Right kidney (tissue), 1 donor: ENCODE results near the gene U2SURP.
A peak's percentile ranks its signal among the peaks of the same experiment; 100 is the strongest.
"Not testable (repeated sequence)": the region's sequence is repeated elsewhere in the genome, so short reads cannot be mapped to it uniquely, and the experiment has no call there.

Experiments
- DNase-seq: peaks from one replicate; pipeline ENCODE4 v3.0.0-alpha.2; 2016

The U2SURP gene

DNA sequence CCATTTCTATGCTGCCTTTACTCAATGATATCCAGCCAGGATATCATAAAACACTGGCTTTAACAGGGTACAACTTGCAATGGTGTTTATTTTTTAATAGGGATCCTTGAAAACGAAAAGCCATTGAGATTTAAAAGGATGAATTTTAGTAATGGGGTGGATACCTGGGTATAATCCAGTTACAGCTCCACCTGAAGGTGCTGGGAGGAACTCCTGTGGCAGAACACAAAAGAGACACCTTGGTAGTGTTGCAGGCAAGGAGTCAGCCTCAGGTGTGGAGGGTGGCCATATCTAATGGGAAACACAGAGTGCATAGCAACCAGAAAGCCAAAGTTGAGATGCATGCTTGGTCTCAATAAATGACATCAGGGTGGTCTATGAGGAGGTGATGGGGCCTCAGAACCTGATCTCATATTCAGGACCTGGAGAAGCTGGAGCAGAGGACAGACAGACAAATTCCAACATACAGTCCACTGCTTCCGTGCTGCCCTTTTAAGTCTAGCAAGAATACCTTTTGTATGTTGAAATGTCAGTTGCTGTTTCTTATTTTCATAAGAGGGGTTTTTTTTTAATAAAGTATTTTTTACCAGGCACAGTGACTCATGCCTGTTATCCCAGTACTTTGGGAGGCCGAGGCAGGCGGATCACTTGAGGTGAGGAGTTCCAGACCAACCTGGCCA lies 25.9 kb upstream of the U2SURP start:
- no peak for DNase-seq

DNA sequence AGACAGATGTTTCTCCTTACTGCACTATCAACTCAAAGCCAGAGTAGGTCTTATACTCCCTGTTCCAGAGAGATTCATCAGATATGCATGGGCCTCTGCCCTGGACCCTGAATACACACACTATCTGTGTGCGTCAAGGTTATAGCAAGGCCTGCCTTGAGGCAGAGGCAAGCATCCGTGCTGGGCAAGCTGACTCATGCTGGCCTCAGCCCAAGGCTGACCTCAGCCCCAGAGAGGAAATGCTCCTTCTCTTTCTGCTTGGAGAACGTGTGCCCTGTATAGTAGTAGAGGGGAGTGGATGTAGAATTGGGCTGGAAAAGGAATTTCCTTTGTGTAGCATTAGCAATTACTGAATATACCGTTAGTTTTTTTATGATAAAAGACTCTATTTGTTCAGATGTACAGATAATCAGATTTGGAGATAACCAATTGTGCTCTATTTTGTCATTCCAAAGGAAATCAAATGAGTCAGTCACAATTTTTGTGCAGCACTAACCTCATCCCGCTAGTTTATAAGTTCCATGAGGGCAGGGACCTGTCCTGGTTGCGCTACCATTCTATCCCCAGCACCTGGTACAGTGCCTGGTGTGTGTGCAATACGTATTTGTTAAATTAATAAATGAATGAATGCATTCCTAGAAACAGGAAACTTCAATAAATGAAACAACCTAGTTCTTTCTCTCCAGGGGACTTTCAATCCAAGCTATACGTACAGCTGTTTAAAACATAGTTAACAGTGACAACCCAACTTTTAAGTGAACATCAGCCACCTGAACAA lies 24.6 kb upstream of the U2SURP start:
- DNase-seq = no peak

DNA sequence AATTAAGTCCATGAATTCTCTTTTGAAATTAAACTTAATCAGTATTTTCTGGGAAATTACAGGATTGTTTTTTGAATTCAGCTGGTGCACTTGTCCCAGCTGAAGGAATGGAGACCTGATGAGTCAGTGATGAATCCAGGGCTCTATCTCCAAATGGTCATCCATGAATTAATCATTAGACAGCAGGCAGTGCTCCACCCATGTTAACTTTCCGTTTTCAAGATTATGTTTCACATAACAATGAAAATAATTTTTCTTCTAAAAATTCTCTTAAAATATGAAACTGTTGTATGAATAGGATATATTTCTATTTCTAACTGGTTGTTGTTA lies 24.0 kb upstream of the U2SURP start:
- no peak for DNase-seq

DNA sequence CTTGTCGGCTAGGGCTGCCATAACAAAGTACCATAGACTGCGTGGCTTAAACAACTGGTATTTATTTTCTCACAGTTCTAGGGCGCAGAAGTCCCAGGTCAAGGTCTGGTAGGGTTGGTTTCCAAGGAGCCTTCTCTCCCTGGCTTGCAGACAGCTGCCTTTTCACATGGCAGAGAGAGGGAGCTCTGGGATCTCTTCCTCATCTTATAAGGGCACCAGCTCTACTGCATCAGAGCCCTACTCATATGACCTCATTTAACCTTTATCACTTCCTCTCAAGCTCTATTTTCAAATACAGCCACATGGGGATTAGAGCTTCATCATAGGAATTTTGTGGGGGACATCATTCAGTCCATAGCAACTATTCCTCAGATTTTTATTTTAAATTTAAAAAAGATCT lies 20.3 kb upstream of the U2SURP start:
- no peak for DNase-seq

DNA sequence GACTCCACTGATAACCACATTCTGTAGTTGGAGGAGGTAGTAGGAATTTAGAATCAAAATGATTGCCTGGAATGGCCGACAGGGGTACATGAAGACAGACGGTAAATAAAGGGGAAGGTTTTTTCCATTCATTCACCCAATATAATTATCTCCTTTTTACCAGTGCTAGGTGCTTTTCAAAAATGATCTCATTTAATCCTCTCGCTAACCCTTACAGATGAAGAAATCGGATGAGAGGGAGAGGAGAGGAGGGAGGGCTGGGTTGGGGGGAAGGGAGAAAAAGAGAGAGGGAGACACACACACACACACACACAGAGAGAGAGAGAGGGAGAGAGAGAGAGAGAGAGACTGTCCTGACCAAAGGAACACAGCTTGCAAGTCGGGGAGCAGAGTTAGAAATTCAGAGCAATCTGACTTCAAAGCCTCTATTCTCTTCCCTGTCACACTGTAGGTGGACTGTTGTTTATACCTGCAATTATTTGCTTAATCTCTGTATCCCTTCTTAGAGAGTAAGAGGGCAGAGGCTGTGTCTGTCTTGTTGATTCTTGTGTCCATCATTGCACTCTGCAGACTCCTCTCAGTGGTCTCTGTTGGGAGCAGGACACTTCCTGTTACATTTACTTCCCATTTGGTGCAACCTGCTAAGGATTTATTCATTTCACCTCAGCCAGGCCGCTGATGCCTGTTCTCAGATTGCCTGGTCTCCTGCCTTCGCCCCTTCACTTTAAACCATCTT lies 19.2 kb upstream of the U2SURP start:
- DNase-seq = no peak

DNA sequence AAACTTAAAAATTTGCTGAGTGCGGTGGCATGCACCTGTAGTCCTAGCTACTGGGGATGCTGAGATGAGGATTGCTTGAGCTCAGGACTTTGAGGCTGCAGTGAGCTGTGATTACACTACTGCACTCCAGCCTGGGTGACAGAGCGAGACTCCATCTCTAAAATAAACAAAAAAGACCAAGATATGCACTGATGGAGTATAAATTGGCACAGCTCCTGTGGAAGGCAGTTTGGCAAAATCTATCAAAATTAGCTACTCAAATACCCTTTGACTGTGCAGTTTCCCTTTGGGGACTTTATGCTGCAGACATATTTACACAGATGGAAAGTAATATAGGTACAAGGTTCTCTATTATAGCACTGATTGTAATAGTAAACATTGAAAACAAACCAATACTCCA lies 18.1 kb upstream of the U2SURP start:
- DNase-seq = no peak

DNA sequence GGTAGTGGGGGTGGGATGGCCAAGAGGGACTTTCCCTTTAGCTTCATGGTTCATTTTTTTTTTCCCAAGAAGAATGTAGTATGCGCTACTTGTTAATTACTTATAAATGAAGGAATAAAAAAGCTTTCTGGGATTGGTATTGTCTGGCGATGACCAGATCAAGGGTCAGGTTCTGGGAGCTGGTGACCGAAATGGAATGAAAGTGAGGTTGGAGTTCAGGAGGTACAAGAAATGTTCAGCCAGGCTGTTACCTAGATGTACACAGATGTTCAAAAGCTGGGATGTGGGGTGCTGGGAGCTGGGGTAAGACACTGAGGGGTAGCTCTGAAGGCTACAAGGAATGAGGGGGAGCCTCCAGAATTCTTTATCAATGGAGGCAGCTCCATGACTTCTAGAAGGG lies 17.1 kb upstream of the U2SURP start:
- no peak for DNase-seq

DNA sequence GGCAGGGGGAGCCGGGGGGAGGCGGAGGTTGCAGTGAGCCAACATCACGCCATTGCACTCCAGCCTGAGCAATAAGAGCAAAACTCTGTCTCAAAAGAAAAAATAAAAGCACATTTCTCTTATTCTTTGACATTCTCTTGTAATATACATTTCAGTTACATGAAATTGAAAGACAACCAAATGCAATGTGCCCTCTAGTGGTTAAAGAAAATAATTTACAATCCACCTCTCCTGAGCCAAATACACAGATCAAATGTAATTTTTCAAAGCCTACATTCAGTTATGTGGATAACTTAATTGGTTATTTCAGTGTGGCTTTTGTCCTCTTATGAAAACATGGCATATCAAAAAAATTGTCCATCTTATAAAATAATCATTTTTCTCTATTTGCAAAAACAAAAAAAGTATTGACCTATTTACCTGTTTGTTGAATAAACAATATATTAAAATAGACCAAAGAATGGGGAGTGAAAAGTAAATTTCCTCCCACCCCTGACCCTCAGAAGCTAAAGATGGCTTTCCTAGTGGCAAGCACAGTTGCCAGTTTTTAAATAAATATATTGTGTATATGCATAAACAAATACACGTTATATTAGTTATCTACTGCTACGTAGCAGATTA lies 14.2 kb upstream of the U2SURP start:
- peak; percentile 17 for DNase-seq

DNA sequence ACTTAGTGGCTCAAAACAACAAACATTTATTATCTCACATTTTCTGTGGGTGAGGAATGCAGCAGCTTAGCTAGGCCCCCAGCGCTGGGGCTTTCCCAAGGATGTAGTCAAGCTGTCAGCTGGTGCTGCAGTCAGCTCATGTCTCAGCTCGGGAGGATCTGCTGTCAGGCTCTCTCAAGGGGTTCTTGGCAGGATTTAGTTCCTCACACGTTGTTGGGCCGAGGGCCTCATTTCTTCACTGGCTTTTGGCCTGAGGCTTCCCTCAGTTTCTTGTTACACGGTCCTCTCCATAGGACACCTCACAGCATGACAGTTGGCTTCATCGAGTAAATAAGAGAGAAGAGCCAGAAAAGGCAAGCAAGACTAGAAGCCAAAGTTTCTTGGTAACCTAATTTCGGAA lies 13.7 kb upstream of the U2SURP start:
- no peak for DNase-seq

DNA sequence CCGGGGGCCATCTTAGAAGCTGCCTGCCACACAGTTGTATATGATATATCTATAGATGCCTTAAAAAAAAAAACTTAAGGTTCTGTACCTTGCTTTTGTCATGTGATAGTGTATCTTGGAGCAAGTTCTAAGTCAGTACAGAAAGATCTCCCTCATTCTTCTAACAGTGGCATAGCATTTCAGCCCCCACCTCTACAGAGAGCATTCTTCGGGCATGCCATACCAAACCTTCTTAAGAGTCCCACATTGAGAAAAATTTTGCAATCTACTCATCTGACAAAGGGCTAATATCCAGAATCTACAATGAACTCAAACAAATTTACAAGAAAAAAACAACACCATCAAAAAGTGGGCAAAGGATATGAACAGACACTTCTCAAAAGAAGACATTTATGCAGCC lies 13.1 kb upstream of the U2SURP start:
- DNase-seq = not testable (repeated sequence)

DNA sequence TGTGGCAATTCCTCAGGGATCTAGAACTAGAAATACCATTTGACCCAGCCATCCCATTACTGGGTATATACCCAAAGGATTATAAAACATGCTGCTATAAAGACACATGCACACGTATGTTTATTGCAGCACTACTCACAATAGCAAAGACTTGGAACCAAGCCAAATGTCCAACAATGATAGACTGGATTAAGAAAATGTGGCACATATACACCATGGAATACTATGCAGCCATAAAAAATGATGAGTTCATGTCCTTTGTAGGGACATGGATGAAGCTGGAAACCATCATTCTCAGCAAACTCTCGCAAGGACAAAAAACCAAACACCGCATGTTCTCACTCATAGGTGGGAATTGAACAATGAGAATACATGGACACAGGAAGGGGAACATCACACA lies 12.5 kb upstream of the U2SURP start:
- not testable (repeated sequence) for DNase-seq

DNA sequence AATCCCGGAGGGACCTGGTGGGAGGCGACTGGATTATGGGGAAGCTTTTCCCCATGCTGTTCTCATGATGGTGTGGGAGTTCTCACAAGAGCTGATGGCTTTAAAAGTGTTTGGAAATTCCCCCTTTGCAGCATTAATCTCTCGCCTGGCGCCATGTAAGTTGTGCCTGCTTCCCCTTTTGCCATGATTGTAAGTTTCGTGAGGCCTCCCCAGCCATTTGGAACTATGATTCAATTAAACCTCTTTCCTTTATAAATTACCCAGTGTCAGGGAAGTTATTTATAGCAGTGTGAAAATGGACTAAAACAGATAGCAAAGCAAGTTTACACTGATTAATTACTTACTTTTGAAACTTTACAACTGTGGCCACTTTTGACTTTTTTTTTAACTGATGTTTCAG lies 10.6 kb upstream of the U2SURP start:
- no peak for DNase-seq

DNA sequence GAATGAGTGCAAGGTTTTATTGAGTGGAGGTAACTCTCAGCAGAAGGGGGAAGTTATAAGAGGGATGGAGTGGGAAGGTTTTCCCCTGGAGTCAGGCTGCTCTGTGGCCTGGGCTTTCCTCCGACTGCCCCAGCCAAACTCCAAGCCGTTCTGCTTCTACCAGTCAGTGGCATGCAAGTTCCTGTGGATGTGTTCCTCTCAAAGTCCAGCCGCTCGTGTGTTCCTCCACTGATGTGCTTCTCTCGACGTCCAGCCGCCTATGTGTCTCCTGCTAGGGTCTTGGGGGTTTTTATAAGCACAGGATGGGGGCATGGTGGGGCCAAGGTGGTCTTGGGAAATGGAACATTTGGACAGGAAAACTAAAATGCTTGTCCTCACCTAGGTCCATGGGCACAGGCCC lies 9.0 kb upstream of the U2SURP start:
- no peak for DNase-seq

DNA sequence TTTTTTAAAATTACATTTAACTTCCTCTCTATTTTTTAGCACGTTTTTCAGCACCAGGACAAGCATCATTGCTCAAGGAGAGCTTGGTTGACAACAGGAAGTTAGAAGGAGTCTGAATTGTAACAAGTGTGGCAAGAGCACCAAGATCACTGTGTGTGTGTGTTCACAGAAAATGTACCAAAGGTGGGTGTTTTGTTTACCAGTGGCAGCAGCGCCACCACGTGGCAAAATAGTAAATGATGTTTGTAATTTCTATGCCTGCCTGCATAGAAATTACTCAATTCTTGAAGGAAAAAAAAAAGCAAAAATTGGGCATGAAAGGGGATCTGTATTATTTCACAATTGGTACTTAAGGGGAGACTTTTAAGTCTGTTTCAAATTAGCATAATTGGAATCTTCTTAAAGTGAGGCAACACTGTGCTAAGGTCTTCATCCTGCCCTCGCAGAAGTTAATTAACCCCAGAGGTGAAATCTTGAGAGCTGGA lies 7.4 kb upstream of the U2SURP start:
- DNase-seq = peak; percentile 28

DNA sequence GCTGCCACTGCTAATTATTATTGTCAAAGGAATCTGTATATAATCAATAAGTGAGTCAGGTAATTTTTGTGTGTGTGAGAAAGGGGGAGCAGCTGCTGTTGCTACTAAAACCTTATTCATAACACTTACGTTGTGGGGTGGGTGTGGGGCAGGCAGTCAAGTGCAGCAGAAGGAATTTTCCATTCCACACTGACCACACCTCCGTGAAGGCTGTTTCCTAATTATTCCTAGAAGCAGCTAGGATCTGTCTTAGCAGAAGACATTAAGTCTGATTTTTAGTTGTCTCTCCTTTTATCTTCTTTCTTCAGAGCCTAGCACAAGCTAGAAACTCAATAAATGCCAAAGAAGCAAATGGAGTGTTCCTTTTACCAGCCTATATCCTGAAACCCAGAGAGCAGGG lies 4.0 kb upstream of the U2SURP start:
- DNase-seq = no peak

DNA sequence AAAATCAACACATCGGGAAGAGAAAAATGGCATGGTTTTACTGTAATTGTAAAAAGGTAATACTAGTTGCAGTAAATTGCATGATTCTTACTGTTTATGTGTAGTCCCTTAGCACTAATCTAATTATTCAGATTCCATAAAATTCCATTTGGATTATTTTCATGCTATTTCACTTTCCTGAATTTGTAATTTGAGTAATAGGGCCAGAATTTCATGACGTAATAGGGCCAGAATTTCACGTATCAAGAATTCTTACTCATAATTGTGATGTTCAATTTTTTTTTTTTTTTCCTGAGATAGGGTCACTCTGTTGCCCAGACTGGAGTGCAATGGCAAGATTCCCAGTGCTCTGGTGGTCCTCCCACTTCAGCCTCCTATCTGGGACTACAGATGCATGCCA lies 2.9 kb upstream of the U2SURP start:
- DNase-seq = no peak

DNA sequence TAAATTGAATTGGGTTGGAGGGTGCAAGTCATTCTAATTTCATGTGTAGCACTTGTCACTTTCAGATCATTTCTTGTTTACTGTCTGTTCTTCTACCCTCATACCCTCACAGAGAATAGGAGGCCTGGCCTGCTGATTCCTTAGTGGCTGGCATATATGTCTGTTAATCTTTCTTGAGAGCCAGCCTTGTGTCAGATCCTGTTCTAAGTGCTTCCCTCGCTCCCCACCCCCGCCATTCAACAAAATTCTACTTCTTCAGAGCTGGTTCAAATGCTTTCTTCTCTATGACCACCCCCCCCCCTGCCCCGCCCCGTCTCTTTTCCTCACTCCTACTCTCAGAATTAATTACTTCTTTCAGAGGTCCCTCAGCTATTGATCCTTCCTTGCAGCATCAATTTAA lies 1.5 kb upstream of the U2SURP start:
- no peak for DNase-seq

DNA sequence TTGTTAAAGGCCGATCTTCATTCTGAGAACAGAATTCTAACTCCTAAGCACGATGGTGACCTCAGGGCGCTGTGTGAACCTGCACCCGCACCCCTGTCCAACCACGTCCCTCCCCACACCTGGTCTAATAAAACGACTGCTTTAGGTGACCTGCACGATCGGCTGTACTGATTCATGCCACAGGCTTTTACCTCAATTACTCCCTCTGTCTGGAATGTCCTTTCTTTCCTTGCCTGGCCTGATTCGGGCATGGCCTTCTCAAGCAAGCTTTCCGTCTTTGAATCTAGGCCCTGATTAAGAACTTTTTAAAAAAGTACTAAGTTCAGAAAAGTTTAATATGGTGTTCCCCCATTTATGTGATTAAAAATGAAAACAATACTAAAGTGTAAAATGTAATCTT lies 842 bp upstream of the U2SURP start:
- peak; percentile 58 for DNase-seq

DNA sequence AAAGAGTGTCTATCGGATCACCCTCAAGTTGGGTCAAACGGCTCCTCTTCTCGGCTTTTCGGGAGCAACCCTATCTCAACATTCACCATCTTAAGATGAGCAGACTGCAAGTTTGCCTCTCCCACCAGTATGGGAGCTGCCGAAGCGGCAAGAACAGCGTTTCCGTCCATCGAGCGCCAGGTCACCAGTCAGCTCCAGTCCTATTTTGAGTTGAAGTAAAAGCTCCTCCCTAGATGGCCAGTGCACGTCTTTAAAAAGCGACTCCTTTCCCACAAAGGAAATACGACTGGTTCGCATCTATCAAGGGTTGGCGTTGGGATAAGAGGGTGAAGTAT lies 369 bp upstream of the U2SURP start:
- peak; percentile 92 for DNase-seq

DNA sequence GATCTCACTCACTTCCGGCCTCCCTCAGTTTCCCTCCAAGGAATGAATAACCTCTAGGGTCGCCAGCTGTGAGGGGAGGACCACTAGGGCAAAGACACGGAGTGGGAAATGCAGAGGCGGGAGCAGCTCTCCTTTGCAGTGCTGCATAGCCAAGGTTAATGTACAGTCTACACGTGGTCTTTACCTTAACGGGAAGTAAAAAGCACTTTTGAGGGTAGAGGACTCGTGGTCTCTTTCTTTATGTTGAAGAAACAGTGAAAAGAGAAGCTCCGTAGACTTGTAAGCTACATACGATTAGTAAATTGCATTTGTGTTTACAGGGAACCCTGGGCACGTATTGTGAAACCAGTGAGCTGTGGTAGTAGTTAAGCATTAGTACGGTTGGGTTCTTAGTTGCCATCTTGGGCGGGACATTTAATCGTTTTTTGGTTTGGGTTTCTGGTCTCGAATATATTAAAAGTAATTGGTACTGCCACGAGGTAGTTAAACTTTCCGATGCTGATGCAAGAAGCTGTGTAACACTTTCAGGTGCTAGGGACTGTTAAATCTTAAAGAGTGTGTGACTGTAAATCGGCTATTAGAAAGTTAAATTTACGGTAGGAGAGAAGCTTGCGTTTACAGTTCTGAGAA lies 828 bp downstream of the U2SURP start:
- no peak for DNase-seq

DNA sequence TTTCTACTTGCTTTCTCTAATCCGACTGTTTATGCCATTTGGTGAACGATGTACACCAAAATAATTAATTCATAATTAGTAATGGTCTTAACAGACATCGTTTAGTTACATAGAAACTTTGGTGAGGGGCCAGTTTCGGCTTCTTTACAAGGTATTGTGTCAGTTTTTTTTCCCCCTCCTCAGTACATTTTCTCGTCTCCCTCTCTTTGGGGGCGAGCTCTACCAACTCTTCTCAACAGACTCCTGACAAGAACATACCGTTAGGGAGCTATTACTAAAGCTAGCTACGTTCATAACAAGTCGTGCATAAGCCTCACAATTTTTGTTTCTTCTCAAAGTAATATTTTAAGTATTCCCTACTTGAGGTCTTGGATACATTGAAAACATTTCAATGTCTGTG lies 1.4 kb downstream of the U2SURP start:
- DNase-seq = no peak

DNA sequence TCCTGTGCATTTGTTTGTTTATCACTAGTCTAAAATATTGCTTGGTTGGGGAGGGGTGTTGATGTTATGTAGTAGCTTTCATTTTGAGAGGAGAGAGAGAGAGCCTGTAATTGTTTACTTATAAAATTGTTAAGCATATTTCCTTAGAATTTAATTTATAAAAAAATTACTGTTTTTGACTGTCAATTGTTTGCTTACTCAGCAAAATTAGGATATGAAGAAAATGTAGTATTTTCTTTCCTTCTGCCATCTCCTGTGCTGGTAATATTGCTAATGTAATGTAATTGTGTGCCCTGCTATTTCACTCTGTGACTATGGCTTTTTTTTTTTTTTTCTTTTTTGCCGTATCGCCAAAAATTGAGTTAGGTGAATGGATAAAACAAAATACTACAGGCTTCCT lies 3.5 kb downstream of the U2SURP start:
- DNase-seq = no peak

DNA sequence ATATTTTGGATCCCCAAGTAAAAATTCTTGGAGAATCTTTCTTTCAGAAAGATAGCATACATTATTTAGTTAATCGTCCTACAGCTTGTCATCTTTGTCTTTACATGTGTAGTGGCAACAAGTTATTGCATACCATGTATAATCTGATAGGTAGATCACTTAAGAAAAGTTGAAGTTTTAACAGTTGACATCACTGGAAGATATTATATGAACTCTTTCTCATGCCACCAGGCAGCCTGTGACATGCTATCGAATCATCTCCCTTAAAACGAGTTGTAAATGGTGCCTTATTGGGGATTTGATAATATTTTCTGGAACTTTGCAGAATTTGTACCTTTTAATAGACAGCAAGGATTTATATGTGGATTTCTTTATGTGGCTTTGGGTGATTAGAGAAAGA lies 8.7 kb downstream of the U2SURP start:
- DNase-seq = no peak
